ENCODE data around the gene HLA-E.

- TF ChIP-seq POLR2A (IDR thresholded peaks at IDR 0.05) (no peak), CTCF (IDR thresholded peaks at IDR 0.05) (no peak)
Measured at GRCh38 chr6:30530014-30530413, 40.7 kb downstream of the HLA-E start.

Measured in suprapubic skin (tissue), 3 donors.